Measurements from ENCODE around the gene EPHA6.
"Not testable (repeated sequence)": the region's sequence is repeated elsewhere in the genome, so short reads cannot be mapped to it uniquely, and the experiment has no call there.

Gene EPHA6

DNA sequence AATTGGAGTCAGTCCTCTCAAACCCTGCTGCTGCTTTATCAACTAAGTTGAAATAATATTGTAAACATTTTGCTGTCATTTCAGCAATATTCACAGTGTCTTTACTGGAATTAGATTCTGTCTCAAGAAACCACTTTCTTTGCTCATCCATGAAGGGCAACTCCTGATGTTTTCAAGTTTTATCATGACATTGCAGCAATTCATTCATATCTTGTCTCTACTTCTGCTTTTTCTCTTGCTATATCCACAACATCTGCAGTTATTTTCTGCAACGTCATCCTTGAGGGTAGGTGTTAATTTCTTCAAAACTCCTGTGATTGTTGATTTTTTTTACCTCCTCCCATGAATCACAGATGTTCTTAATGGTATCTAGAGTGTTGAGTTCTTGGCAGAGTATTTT lies 181.6 kb downstream of the EPHA6 start:
- DNase-seq (ENCODE audit: insufficient read length, low spot score) (no peak), FAIRE-seq (no peak)
- TF ChIP-seq POLR2A (IDR thresholded peaks at IDR 0.05; ENCODE audit: low read depth, low read length) (no peak), POU2F2 (IDR thresholded peaks at IDR 0.05; ENCODE audit: low read depth, low read length) (no peak), TAF1 (IDR thresholded peaks at IDR 0.05; ENCODE audit: low read depth, low read length) (no peak), SPI1 (IDR thresholded peaks at IDR 0.05; ENCODE audit: low read depth, low read length) (no peak), POLR2AphosphoS5 (IDR thresholded peaks at IDR 0.05; ENCODE audit: low read depth, low read length) (no peak), PAX5 (IDR thresholded peaks at IDR 0.05; ENCODE audit: insufficient read depth, low read length, severe bottlenecking) (no peak)

DNA sequence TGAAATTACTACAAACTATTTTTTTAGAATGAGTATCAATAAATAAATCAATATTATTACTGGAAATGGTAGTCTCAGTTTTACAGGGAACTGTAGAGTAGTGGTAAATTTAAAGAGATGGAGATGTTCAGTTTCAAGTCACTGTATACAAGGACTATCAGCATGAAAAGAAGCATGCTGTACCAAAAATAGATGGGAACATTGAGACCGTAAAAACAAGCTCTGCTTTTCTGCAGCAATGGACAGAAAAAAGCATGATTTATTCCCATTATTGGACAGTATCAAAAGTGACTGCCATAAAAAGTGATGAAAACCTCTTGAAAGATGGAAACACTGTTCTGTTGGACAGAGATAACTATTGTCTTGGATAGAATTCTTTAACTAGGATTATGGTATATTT lies 187.2 kb downstream of the EPHA6 start:
- TF ChIP-seq POU2F2 (IDR thresholded peaks at IDR 0.05; ENCODE audit: low read depth, low read length) (no peak), TAF1 (IDR thresholded peaks at IDR 0.05; ENCODE audit: low read depth, low read length) (no peak), SPI1 (IDR thresholded peaks at IDR 0.05; ENCODE audit: low read depth, low read length) (no peak), POLR2AphosphoS5 (IDR thresholded peaks at IDR 0.05; ENCODE audit: low read depth, low read length) (no peak), PAX5 (IDR thresholded peaks at IDR 0.05; ENCODE audit: insufficient read depth, low read length, severe bottlenecking) (no peak), POLR2A (IDR thresholded peaks at IDR 0.05; ENCODE audit: low read depth, low read length) (no peak)

DNA sequence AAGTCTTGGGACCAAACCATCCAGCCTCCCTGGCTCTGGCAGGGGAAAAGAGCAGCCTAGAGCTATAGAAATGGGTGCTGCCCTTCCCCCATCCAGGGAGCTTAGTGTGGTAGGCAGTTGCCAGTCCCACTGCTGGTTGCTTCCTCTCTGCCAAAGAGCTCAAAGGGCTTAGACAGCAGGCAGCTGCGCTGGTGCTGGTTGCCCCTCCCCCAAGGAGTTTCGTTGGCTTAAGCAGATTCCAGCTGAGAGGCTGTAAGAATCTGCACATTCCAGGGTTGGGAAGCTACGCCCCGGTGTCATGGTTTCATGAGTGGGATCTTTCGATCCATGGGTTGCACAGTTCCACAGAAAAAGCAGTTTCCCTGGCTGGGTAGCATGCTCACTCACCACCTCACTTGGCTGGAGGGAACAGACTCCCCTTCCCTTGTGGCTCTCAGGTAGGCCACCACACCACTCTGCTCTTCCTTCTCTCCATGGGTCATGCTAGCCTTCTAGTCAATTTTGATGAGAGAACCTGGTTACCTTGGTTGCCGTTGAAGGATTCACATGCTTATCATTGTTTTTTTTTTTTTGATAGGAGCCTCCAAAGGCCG lies 195.1 kb downstream of the EPHA6 start:
- no peak for DNase-seq (ENCODE audit: insufficient read length, low spot score)
- TF ChIP-seq PAX5 (IDR thresholded peaks at IDR 0.05; ENCODE audit: insufficient read depth, low read length, severe bottlenecking) (no peak), POU2F2 (IDR thresholded peaks at IDR 0.05; ENCODE audit: low read depth, low read length) (no peak)
- no peak for FAIRE-seq

More for the DNA sequence above, 187.2 kb downstream of the EPHA6 start:
- FAIRE-seq (no peak), DNase-seq (ENCODE audit: insufficient read length, low spot score) (no peak)

DNA sequence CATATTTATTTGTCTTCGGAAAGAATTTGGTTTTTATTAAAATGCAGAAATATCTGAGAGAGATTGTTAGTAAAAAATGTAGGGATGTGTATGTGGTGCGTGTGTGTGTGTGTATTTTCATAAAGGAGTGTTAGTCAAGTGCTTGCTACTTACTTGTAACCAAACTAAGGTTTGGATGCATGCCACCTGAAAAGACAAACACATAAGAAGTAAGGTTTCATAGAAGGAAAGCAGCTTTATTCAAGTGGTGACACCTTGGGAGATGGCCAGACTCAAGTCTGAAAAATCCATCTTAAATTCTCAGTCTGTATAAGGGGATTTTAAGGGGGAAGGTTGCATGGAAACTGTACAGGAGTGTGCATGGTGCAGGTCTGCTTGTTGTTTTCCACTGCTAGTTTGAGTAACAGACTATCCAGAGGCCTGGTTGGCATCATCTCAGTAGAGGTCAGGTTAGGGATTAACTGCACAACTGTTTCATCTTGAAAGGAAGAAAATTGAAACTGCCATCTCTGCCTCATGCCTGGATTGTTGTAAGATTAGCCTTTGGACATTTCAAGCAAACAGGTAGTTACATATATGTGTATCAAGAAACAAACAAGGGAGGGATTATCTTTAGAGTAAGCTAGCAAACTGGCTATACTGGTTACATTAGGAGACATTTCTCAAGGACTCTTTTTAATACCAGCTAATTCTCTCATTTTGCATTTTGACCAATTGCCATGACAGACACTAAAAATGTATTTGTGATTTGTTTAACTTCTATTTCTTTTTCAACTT lies 196.7 kb downstream of the EPHA6 start:
- DNase-seq (ENCODE audit: insufficient read length, low spot score) (no peak), FAIRE-seq (no peak)
- no peak for TF ChIP-seq POLR2A (IDR thresholded peaks at IDR 0.05; ENCODE audit: low read depth, low read length)
- no peak for TF ChIP-seq TAF1 (IDR thresholded peaks at IDR 0.05; ENCODE audit: low read depth, low read length)
- TF ChIP-seq PAX5 (IDR thresholded peaks at IDR 0.05; ENCODE audit: insufficient read depth, low read length, severe bottlenecking) = no peak
- no peak for TF ChIP-seq POU2F2 (IDR thresholded peaks at IDR 0.05; ENCODE audit: low read depth, low read length)
- TF ChIP-seq SPI1 (IDR thresholded peaks at IDR 0.05; ENCODE audit: low read depth, low read length) = no peak

DNA sequence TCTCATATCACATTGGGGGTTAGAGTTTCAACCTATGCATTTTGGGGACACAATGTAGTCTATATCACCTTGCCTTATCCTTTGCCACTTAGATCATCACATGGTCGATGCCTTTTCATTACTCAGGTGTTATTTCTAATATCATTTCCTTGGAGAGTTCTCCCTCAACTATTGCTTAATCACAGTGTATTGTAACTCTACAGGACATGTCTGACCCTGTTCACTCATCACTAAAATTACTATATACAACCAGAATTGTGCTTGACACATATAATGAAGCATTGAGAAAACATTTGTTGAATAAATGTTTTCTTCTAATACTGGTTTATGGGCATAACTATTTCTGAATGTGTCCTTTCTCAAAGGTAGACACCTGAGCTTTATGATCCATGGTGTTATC lies 207.4 kb downstream of the EPHA6 start:
- TF ChIP-seq POLR2AphosphoS5 (IDR thresholded peaks at IDR 0.05; ENCODE audit: low read depth, low read length) = no peak
- TF ChIP-seq TAF1 (IDR thresholded peaks at IDR 0.05; ENCODE audit: low read depth, low read length) = no peak
- TF ChIP-seq SPI1 (IDR thresholded peaks at IDR 0.05; ENCODE audit: low read depth, low read length) = no peak
- TF ChIP-seq POU2F2 (IDR thresholded peaks at IDR 0.05; ENCODE audit: low read depth, low read length) = no peak
- DNase-seq (ENCODE audit: insufficient read length, low spot score) (no peak), FAIRE-seq (no peak)

DNA sequence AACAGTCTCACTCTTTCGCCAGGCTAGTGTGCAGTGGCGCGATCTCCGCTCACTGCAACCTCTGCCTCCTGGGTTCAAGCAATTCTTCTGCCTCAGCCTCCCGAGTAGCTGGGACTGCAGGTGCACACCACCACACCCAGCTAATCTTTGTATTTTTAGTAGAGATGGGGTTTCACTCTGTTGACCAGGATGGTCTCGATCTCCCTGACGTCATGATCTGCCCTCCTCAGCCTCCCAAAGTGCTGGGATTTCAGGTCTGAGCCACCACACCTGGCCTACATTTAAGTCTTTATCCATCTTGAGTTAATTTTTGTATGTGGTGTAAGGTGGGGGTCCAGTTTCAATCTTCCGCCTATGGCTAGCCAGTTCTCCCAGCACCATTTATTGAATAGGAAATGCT lies 211.2 kb downstream of the EPHA6 start:
- not testable (repeated sequence) for DNase-seq (ENCODE audit: insufficient read length, low spot score); FAIRE-seq

DNA sequence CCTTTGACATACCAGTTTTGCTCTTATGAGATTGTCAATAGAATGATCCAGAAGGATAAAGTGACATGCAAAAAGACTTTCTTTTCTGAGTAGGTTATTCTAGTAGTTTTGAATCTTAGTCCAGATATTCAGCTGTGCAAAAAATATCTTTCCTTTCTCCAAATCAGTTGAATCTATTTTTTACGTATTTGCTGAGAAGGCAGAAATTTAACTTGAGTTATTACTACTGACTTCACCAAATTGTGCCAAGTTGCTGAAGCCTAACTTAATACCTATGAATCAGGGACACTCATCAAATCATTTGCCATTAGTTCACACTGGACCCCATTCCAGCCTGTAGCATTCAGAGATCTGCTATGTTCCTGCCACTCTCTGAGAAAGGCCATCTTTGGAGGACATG lies 215.6 kb downstream of the EPHA6 start:
- FAIRE-seq = no peak
- no peak for DNase-seq (ENCODE audit: insufficient read length, low spot score)
- no peak for TF ChIP-seq POLR2AphosphoS5 (IDR thresholded peaks at IDR 0.05; ENCODE audit: low read depth, low read length)
- TF ChIP-seq POU2F2 (IDR thresholded peaks at IDR 0.05; ENCODE audit: low read depth, low read length) = no peak
- TF ChIP-seq PAX5 (IDR thresholded peaks at IDR 0.05; ENCODE audit: insufficient read depth, low read length, severe bottlenecking) = no peak
- TF ChIP-seq SPI1 (IDR thresholded peaks at IDR 0.05; ENCODE audit: low read depth, low read length) = no peak
- no peak for TF ChIP-seq POLR2A (IDR thresholded peaks at IDR 0.05; ENCODE audit: low read depth, low read length)
- TF ChIP-seq TAF1 (IDR thresholded peaks at IDR 0.05; ENCODE audit: low read depth, low read length) = no peak

DNA sequence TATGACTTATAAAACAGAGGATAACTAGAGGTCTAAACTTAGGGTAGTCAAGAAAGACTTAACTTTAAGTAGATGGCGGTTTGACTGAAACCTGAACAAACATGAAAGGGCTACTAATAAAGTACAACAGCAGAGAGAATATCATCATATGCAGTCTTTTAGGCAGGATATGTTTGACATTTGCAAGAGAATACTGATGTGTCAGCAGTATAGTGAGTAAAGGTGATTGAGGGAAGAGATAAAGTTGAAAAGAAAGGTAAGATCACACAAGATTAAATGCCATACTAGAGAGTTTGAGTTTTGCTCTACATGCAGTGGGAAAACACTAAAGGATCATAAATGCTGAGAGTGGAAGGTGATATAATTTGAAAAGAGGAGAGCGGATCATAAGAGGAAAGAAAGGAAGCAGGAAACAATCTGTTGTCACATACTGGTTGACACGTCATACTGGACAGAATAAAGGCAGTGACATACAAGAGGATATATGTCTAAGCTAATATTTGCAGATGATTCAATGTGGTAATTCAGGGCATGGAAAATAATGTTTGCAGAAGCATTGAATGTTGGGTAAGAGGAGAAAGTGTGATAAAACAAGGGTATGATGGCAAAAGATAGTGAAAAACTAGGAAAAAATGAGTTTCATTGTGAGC lies 223.0 kb downstream of the EPHA6 start:
- FAIRE-seq (no peak), DNase-seq (ENCODE audit: insufficient read length, low spot score) (no peak)
- no peak for TF ChIP-seq PAX5 (IDR thresholded peaks at IDR 0.05; ENCODE audit: insufficient read depth, low read length, severe bottlenecking)
- no peak for TF ChIP-seq TAF1 (IDR thresholded peaks at IDR 0.05; ENCODE audit: low read depth, low read length)
- TF ChIP-seq POLR2AphosphoS5 (IDR thresholded peaks at IDR 0.05; ENCODE audit: low read depth, low read length) = no peak
- TF ChIP-seq POLR2A (IDR thresholded peaks at IDR 0.05; ENCODE audit: low read depth, low read length) = no peak
- no peak for TF ChIP-seq POU2F2 (IDR thresholded peaks at IDR 0.05; ENCODE audit: low read depth, low read length)
- no peak for TF ChIP-seq SPI1 (IDR thresholded peaks at IDR 0.05; ENCODE audit: low read depth, low read length)

DNA sequence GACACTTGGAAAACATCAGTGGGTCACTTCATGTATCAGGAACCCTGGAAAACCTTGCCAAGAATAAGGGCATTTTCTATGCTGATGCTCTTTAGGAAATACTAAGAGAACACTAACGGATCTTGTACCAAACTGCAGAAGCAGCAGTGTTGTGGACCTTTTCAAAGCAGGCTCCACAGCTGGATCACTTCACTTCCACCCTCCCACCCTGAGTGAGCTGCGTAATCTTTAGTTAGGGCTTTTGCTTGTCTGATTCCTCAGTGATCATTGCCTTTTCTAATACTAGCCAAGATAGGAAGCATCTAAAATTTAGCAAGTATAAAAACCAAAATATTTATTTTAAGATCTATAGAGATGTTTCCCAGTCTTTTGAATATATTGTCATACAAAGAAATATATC lies 229.0 kb downstream of the EPHA6 start:
- no peak for FAIRE-seq
- DNase-seq (ENCODE audit: insufficient read length, low spot score) = no peak

DNA sequence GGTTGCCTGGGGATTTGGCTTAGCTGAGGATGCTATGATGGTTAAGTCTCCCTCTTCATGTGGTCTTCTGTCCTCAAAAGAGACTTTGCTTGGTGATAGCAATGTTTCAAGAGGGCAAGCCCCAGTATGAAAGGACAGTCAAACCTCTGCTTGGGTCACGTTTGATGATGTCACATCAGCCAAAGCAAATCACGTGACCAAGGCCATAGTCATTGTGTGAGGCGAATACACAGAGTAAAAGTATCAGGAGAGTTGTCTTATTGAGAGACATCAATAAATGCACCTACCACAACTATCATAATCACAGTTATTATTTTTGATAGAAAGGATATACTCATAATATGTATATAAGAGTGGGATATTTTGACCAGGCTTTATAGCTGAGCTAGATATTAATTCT lies 243.0 kb downstream of the EPHA6 start:
- TF ChIP-seq POLR2AphosphoS5 (IDR thresholded peaks at IDR 0.05; ENCODE audit: low read depth, low read length) (no peak), PAX5 (IDR thresholded peaks at IDR 0.05; ENCODE audit: insufficient read depth, low read length, severe bottlenecking) (no peak), POU2F2 (IDR thresholded peaks at IDR 0.05; ENCODE audit: low read depth, low read length) (no peak), POLR2A (IDR thresholded peaks at IDR 0.05; ENCODE audit: low read depth, low read length) (no peak), TAF1 (IDR thresholded peaks at IDR 0.05; ENCODE audit: low read depth, low read length) (no peak)
- no peak for DNase-seq (ENCODE audit: insufficient read length, low spot score)
- FAIRE-seq = no peak

More for the DNA sequence above, 229.0 kb downstream of the EPHA6 start:
- TF ChIP-seq POU2F2 (IDR thresholded peaks at IDR 0.05; ENCODE audit: low read depth, low read length) (no peak), POLR2AphosphoS5 (IDR thresholded peaks at IDR 0.05; ENCODE audit: low read depth, low read length) (no peak), POLR2A (IDR thresholded peaks at IDR 0.05; ENCODE audit: low read depth, low read length) (no peak), TAF1 (IDR thresholded peaks at IDR 0.05; ENCODE audit: low read depth, low read length) (no peak), PAX5 (IDR thresholded peaks at IDR 0.05; ENCODE audit: insufficient read depth, low read length, severe bottlenecking) (no peak), SPI1 (IDR thresholded peaks at IDR 0.05; ENCODE audit: low read depth, low read length) (no peak)
